ENCODE data around the gene RNLS. TPM values are rescaled to one million over a fixed set of nuclear protein-coding genes. Genes with fewer than 3 reads are reported as not detected.
A peak's percentile ranks its signal among the peaks of the same experiment; 100 is the strongest.

RNLS gene
- total and polyA plus RNA-seq, 12 donors = 4.1 to 22.2 (median 17.5) TPM

DNA sequence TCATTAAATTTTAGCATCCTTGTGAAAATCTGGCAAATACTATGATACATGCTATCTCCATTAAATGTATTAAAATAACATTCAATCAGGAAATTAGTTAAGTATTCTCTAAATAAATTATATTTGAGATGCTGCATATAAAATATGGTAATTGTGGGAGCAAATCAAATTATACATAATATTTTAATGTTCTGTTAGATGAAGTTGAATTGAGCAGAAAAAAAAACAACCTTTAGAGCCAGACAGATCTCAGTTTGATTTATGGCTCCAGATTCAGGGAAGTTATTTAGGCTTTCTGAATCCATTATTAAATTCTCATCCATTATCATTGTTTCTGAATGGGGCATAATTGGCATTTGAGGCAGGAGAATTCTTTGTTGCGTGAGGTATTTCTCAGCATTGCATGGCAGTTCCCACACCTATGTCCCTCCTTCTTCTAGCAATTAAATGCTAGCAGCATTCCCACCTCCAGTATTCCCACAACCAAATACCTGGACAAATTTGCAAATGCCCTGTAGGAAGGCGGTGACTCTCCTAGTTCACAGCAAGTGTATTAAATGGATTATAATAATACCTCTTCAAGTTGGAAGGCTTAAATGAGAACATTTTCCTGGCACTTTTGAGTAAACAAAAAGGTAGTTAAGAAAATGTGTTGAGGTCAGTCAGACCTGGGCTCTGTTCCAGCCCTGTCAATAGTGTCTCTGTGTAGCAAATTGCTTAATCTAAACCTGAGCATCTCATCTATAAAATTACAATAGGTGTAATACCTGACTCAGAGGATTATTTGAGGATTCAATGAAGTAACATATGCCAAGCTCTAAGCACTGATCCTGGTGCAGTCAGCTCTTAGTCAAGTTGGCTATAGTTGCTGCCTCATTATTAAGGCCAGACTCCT lies 108.9 kb downstream of the RNLS start:
- Histone ChIP-seq H3K9me3 (no peaks in the 10 kb centered on the region), H3K36me3 (no peaks in the 10 kb centered on the region), H3K27ac (peak overlapping the region in 6 of 10 donors; percentile 1 to 64 (median 38)), H3K4me3 (no peak overlapping the region), H3K4me1 (peaks cover 0 to 23% (median 11%) of the 10 kb centered on the region in 9 donors), H3K27me3 (no peaks in the 10 kb centered on the region)
- TF ChIP-seq, protein P1, sequence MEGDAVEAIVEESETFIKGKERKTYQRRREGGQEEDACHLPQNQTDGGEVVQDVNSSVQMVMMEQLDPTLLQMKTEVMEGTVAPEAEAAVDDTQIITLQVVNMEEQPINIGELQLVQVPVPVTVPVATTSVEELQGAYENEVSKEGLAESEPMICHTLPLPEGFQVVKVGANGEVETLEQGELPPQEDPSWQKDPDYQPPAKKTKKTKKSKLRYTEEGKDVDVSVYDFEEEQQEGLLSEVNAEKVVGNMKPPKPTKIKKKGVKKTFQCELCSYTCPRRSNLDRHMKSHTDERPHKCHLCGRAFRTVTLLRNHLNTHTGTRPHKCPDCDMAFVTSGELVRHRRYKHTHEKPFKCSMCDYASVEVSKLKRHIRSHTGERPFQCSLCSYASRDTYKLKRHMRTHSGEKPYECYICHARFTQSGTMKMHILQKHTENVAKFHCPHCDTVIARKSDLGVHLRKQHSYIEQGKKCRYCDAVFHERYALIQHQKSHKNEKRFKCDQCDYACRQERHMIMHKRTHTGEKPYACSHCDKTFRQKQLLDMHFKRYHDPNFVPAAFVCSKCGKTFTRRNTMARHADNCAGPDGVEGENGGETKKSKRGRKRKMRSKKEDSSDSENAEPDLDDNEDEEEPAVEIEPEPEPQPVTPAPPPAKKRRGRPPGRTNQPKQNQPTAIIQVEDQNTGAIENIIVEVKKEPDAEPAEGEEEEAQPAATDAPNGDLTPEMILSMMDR (IDR thresholded peaks at IDR 0.05) = no peak
- ATAC-seq (peak in 3 of 8 donors; percentile 32 to 48 (median 45)), DNase-seq (no peak)
- WGBS, 2 donors = 90 to 92% methylated on average over 2 of the region's 2 CpGs
- intact Hi-C loops (cut with DNase I) = no loop called here

DNA sequence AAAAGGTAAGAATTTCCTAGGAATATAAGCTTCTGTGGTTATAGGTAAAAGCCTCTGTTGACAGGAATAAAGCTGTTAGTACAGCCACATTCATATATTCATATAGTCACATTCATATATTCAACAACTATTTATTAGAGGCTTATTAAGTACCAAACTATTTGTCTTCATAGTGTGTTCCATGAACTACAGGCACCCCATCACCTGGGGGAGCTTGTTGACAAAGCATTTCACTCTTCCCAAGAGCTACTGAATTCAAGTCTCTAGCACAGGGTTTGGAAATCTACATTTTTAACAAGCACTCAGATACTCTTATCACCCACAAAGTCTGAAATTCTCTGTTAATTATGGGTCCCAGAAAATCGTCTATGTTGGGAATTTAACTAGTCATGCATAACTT lies 110.6 kb downstream of the RNLS start:
- Histone ChIP-seq H3K36me3 (no peaks in the 10 kb centered on the region), H3K9me3 (no peaks in the 10 kb centered on the region), H3K4me3 (no peak overlapping the region), H3K27ac (no peak overlapping the region), H3K27me3 (no peaks in the 10 kb centered on the region), H3K4me1 (peaks cover 0 to 27% (median 12%) of the 10 kb centered on the region in 9 donors)
- intact Hi-C loops (cut with DNase I) = no loop called here
- ATAC-seq (no peak), DNase-seq (no peak)
- TF ChIP-seq, protein P1 (IDR thresholded peaks at IDR 0.05) = peak in 1 of 9 donors; percentile 7
- 69 to 70% methylated on average over 1 of the region's 1 CpG for WGBS, 2 donors

DNA sequence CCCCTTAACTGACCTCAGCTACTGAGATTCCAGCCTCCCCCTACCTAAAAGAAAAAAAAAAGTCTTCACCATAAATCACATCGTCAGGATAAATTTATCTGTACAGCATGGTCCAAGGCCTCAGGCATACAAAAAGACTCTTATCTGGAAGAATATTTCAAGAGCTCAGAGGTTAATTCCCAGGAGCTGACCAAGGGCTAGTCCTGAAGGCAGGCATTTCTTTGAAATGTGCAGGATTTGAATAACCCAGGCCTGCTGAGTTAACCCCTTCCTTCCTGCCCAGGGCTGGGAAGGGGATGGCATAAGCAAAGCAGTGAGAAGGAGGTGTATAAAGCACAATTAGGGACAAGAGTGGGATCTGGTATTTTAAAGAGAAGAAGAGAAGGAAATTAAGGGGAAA lies 111.2 kb downstream of the RNLS start:
- Histone ChIP-seq H3K4me3 (no peak overlapping the region), H3K36me3 (no peaks in the 10 kb centered on the region), H3K9me3 (no peaks in the 10 kb centered on the region), H3K27ac (no peak overlapping the region), H3K27me3 (no peaks in the 10 kb centered on the region), H3K4me1 (peaks cover 0 to 31% (median 14%) of the 10 kb centered on the region in 9 donors)
- DNase-seq = no peak
- TF ChIP-seq, protein P1 (IDR thresholded peaks at IDR 0.05) = no peak
- intact Hi-C loops (cut with DNase I) = no loop called here
- no peak for ATAC-seq
- WGBS, 2 donors = 21 to 34% methylated on average over 1 of the region's 1 CpG

DNA sequence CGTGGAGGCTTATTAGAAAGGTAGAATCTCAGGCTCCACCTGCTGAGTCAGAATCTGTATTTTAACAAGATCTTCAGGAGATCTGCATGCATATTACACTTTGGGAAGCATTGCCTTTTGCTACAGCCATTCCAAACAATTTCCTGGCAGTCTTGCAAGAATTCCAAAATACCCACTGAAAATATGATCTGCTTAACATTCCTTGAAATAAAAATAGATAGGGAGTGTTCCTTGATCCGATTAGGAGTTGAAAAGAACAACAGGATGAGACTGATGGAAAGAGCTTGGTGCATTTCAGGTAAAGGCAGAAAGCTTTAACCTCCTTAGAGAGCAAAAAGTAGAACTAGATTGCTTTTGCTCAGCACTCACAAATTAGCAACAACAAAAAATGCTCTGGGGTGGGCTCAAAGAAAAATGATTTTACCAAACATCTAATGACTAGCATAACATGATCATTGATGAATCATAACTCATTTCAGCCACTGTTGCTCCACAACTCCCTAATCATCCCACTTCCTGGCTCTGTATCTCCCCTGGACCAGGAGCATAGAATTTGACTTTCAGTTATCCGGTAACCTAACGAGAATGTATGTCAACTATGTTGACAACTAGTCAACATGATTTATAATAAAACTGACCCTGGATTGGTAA lies 115.2 kb downstream of the RNLS start:
- H3K9me3 ChIP-seq = no peaks in the 10 kb centered on the region
- no peaks in the 10 kb centered on the region for H3K27me3 ChIP-seq
- TF ChIP-seq, protein P1 (IDR thresholded peaks at IDR 0.05) = no peak
- H3K36me3 ChIP-seq = no peaks in the 10 kb centered on the region
- H3K4me1 ChIP-seq = peaks cover 0 to 14% (median 9%) of the 10 kb centered on the region in 9 donors
- H3K4me3 ChIP-seq = no peak overlapping the region
- no peak overlapping the region for H3K27ac ChIP-seq
- DNase-seq (no peak), ATAC-seq (no peak)
- WGBS, 2 donors = 31 to 36% methylated on average over 4 of the region's 4 CpGs
- intact Hi-C loops (cut with DNase I) = no loop called here

Data from heart right ventricle (tissue), 16 donors.